Left ventricle myocardium inferior (tissue), 1 donor: ENCODE results near the gene LCN10. TPM values are rescaled to one million over a fixed set of nuclear protein-coding genes. Genes with fewer than 3 reads are reported as not detected.

Experiments
- DNase-seq: peaks from one replicate; pipeline ENCODE4 v3.0.0-alpha.2; 2020
- H3K27ac ChIP-seq: fragments of 200-600 bp; replicated peaks from 2 replicates; pipeline ENCODE4 v1.8.0; 2021
- H3K27me3 ChIP-seq: fragments of 200-600 bp; 2 replicates; pipeline ENCODE4 v1.8.0; 2021; ENCODE audit warnings: low read depth
- H3K36me3 ChIP-seq: fragments of 200-600 bp; 2 replicates; pipeline ENCODE4 v1.8.0; 2021
- H3K4me1 ChIP-seq: fragments of 200-600 bp; 2 replicates; pipeline ENCODE4 v1.8.0; 2021
- H3K4me3 ChIP-seq: fragments of 200-600 bp; 2 replicates; pipeline ENCODE4 v1.8.0; 2021; ENCODE audit warnings: mild to moderate bottlenecking, moderate library complexity
- H3K9me3 ChIP-seq: fragments of 200-600 bp; replicated peaks from 2 replicates; pipeline ENCODE4 v1.8.0; 2021
- intact Hi-C: fragments of 100-400 bp; cut with micrococcal nuclease; formaldehyde crosslinking; loops from one replicate; pipeline ENCODE4 v1.11.0; 2022
- total RNA-seq: library from RNA; stranded (reverse); fragmentation: NEBNext Ultra II Directional; extraction: Animal tissue kit (Norgen Biotek cat#: 25700); gene quantifications from one replicate; pipeline ENCODE4 v1.2.1, GENCODE V29; 2021
- TF ChIP-seq, protein P1 (sequence below): fragments of 200-600 bp; IDR thresholded peaks from 2 replicates; pipeline ENCODE4 v1.8.0; 2021; ENCODE audit warnings: antibody characterized with exemption, mild to moderate bottlenecking, borderline replicate concordance
- donor health status: DM: no; HTN: yes; CAD: no; lungs with severe emphysema.

Gene LCN10
- total RNA-seq, 1 donor from 2014 or later = 9.6 TPM

DNA sequence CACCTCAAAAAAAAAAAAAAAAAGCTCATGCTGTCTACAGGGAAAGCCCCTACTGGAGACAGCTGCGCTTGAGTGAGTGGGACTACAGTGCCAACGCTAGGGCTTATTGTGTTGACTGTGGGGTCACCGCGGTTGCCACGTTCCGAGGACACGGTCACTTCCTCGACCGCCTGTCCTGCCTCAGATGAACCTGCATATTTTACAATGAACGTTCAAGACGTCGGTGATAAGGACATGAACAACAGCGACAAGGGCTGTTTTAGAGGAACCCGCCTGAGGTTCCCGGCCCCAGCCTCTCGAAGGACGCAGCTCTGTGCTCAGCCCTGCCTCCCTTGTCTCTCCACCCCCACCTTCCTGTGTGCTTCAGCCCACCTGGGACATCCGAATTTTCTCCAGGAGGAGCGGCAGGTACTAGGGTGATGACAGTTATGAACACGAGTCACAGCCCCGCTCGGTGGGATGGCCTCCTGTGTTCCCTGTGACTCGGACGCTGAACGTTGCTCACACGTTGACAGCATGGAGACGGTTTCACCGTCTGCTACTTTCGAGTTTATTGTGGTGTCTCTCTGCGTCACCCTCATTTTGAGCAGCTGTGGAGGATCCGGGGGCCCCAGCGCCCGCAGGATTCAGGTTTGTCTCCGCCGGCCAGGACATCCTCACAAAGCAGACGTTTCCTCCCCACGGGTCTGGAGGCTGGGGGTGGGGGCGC is 41.6 kb downstream of the LCN10 start:
- intact Hi-C loops = no loop called here
- Histone ChIP-seq H3K36me3 (no peaks in the 10 kb centered on the region), H3K27me3 (peaks cover 22% of the 10 kb centered on the region), H3K27ac (no peak overlapping the region), H3K4me3 (peak overlapping the region; percentile 19), H3K4me1 (peaks cover 8% of the 10 kb centered on the region), H3K9me3 (no peaks in the 10 kb centered on the region)
- TF ChIP-seq, protein P1, sequence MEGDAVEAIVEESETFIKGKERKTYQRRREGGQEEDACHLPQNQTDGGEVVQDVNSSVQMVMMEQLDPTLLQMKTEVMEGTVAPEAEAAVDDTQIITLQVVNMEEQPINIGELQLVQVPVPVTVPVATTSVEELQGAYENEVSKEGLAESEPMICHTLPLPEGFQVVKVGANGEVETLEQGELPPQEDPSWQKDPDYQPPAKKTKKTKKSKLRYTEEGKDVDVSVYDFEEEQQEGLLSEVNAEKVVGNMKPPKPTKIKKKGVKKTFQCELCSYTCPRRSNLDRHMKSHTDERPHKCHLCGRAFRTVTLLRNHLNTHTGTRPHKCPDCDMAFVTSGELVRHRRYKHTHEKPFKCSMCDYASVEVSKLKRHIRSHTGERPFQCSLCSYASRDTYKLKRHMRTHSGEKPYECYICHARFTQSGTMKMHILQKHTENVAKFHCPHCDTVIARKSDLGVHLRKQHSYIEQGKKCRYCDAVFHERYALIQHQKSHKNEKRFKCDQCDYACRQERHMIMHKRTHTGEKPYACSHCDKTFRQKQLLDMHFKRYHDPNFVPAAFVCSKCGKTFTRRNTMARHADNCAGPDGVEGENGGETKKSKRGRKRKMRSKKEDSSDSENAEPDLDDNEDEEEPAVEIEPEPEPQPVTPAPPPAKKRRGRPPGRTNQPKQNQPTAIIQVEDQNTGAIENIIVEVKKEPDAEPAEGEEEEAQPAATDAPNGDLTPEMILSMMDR = no peak
- no peak for DNase-seq

DNA sequence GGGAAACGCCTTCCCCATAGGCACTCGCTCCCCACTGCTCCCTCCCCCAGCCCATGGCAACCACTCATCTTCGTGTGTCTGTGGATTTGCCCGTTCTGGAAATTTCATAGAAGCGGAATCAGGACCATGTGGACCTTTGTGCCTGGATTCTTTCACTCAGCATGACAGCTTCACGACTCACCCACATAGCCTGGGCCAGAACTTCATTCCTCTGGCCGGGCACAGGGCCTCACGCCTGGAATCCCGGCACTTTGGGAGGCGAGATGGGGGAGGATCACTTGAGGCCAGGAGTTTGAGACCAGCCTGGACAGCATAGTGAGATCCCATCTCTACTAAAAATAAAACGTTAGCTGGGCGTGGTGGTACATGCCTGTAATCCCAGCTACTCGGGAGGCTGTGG is 42.4 kb downstream of the LCN10 start:
- Histone ChIP-seq H3K4me1 (peaks cover 13% of the 10 kb centered on the region), H3K4me3 (no peak overlapping the region), H3K27ac (no peak overlapping the region), H3K36me3 (no peaks in the 10 kb centered on the region), H3K9me3 (no peaks in the 10 kb centered on the region), H3K27me3 (peaks cover 22% of the 10 kb centered on the region)
- no peak for DNase-seq
- TF ChIP-seq, protein P1 = no peak
- intact Hi-C loops = no loop called here

DNA sequence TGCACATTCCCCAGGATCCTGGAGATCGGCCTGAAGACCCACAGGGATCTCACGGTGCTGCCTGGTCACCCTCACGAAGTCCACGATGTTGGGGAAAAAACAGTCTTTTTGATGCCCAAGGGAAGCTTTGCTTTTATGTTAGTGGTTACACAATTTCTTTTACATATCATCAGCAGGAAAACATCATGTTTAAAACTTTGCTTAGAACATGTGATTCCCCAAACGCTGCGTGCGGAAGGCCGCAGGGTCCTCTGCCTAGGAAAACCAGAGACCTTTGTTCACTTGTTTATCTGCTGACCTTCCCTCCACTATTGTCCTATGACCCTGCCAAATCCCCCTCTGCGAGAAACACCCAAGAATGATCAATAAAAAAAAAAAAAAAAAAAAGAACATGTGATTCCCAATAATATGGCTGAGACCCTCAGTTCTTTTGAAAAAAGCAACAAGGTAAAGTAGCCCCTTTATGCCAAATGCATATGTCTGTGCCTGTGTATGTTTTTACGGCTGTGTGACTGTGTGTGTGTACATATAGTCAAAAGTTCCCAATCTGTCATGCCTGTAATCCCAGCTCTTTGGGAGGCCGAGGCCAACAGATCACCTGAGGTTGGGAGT is 44.0 kb downstream of the LCN10 start:
- H3K27ac ChIP-seq = no peak overlapping the region
- no peak overlapping the region for H3K4me3 ChIP-seq
- no peak for DNase-seq
- H3K9me3 ChIP-seq = no peaks in the 10 kb centered on the region
- peaks cover 27% of the 10 kb centered on the region for H3K4me1 ChIP-seq
- peaks cover 22% of the 10 kb centered on the region for H3K27me3 ChIP-seq
- TF ChIP-seq, protein P1 = no peak
- intact Hi-C loops = no loop called here
- no peaks in the 10 kb centered on the region for H3K36me3 ChIP-seq

DNA sequence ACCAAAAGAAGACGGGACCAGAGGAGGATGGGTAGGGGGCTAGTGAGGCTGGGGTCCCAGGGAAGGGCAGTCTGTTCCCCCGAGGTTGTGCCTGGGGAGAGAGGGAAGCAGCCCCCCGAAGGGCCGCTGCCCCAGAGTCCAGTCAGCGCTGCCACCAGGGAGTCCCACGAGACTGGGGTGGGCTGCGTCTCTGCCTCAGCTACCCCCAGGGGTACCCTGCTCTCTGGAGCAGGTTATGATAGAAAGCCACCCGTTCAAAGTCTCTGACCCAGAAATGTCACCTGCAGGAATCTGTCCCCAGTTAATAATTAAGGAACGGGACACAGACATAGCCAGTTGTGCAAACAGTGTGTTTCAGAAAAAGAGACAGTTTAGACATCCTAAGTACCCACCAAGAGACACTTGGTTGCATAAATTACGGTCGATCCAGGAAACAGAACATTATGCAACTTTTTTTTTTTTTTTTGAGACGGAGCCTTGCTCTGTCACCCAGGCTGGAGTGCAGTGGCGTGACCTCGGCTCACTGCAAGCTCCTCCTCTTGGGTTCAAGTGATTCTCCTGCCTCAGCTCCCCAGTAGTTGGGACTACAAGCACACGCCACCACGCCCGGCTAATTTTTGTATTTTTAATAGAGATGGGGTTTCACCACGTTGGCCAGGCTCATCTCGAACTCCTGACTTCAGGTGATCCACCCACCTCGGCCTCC is 44.8 kb downstream of the LCN10 start:
- Histone ChIP-seq H3K4me3 (no peak overlapping the region), H3K27me3 (peaks cover 22% of the 10 kb centered on the region), H3K9me3 (no peaks in the 10 kb centered on the region), H3K36me3 (no peaks in the 10 kb centered on the region), H3K27ac (no peak overlapping the region), H3K4me1 (peaks cover 34% of the 10 kb centered on the region)
- TF ChIP-seq, protein P1 = no peak
- no peak for DNase-seq
- intact Hi-C loops = no loop called here

DNA sequence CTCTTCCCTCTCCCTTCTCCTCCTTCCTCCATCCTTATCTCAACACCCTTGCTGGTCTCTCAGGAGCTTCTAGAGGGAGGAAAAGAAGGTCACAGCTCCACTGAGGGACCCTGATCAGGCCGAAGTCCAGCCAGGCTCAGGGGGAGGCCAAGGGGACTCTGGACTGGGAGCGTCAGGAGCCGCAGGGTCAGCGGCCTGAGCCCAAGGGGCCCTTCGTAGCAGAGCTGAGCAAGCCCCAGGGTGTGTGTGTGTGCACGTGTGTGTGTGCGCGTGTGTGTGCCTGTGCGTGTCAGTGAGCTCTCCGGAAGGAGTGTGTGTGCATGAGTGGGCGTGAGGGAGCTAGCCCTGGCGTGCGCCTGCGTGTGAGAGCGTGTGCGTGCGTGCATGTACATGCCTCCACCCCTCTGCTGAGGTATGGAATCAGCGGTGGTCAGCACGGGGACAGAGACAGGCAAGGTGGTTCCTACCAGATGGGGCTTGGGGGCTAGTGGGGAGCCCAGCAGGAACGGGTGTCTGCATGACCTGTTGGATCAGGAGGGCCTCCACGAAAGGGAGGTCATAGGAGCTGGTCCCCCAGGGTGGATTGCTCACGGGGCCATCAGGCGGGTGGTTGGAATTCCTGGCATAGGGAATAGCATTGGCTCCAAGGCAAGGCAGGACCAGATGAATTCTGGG is 45.5 kb downstream of the LCN10 start:
- peaks cover 22% of the 10 kb centered on the region for H3K27me3 ChIP-seq
- peaks cover 41% of the 10 kb centered on the region for H3K4me1 ChIP-seq
- TF ChIP-seq, protein P1 = no peak
- no peak for DNase-seq
- intact Hi-C loops = no loop called here
- no peak overlapping the region for H3K4me3 ChIP-seq
- no peaks in the 10 kb centered on the region for H3K36me3 ChIP-seq
- H3K9me3 ChIP-seq = no peaks in the 10 kb centered on the region
- no peak overlapping the region for H3K27ac ChIP-seq
